ENCODE measurements around the gene GBP7. TPM values are rescaled to one million over a fixed set of nuclear protein-coding genes. Genes with fewer than 3 reads are reported as not detected.
A peak's percentile ranks its signal among the peaks of the same experiment; 100 is the strongest.

Gene GBP7
- total RNA-seq, 1 donor from 2014 or later: not detected

DNA sequence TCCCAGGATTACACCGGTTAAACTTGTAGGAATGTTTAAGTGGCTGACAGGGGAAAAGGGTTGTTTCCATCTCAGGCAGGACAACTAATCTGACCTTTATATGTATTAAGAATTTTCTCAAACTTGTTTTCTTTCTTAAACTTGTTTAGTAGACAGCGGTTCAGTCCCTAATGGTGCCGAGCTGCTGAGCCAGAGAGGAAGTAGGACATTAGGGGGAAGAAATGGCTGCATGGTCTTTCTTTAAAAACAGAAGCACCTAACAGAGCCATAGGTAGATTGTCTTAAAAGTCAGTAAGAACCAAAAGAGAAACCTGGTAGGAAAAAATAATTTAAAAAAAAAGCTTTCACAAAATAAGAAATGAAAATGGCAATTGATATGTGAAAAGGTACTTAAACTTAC, 19.7 kb upstream of the GBP7 start:
- Histone ChIP-seq H3K27me3 (no peaks in the 10 kb centered on the region), H3K27ac (no peak overlapping the region), H4K20me1 (ENCODE audit: low read depth) (no peaks in the 10 kb centered on the region), H3K4me3 (no peak overlapping the region), H3K4me1 (no peaks in the 10 kb centered on the region), H3K79me2 (ENCODE audit: low read depth) (no peaks in the 10 kb centered on the region), H3K9ac (no peak overlapping the region), H3F3A (ENCODE audit: low read depth) (no peaks in the 10 kb centered on the region), H2AFZ (replicated peaks) (no peak overlapping the region), H3K9me3 (ENCODE audit: low read depth) (no peaks in the 10 kb centered on the region), H3K36me3 (no peaks in the 10 kb centered on the region), H3K4me2 (no peak overlapping the region)
- H3K27ac Mint-ChIP-seq: no peak overlapping the region
- no peak for TF ChIP-seq EZH2 (IDR thresholded peaks at IDR 0.05)
- no peak for TF ChIP-seq EZH2phosphoT487 (IDR thresholded peaks at IDR 0.05)
- TF ChIP-seq CTCF (IDR thresholded peaks at IDR 0.05): no peak
- no peak overlapping the region for H3K4me3 Mint-ChIP-seq
- H3K9me3 Mint-ChIP-seq: no peaks in the 10 kb centered on the region
- no peaks in the 10 kb centered on the region for H3K36me3 Mint-ChIP-seq
- no peaks in the 10 kb centered on the region for H3K27me3 Mint-ChIP-seq (ENCODE audit: insufficient read depth, low read depth)
- H3K4me1 Mint-ChIP-seq: peaks cover 6% of the 10 kb centered on the region
- DNase-seq (ENCODE audit: low spot score): no peak

DNA sequence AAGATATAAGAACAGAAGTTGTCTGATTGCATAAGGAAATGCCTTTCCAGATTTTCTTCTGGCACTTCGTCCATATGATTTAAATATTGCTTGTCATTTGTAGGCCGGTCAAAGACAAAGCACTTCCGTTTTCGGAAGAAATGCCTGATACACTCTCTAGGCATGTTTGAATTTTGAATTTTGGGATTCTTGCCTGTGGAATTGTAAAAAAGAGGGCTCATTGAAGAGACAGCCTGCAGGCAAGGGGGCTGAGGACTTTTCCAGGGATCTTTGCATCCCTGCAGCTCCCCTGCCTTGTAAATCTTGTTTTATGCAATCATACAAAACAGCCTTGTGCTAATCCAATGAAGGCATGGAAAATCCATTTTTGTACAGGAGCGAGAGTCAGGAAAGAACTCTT, 15.5 kb upstream of the GBP7 start:
- H3K27ac ChIP-seq: no peak overlapping the region
- no peaks in the 10 kb centered on the region for H4K20me1 ChIP-seq (ENCODE audit: low read depth)
- no peaks in the 10 kb centered on the region for H3K27me3 ChIP-seq
- Mint-ChIP-seq H3K36me3 (no peaks in the 10 kb centered on the region), H3K27me3 (ENCODE audit: insufficient read depth, low read depth) (peaks cover 3% of the 10 kb centered on the region), H3K4me1 (peaks cover 6% of the 10 kb centered on the region), H3K4me3 (no peak overlapping the region), H3K9me3 (no peaks in the 10 kb centered on the region), H3K27ac (no peak overlapping the region)
- no peaks in the 10 kb centered on the region for H3K4me1 ChIP-seq
- H3K4me2 ChIP-seq: no peak overlapping the region
- H3K9ac ChIP-seq: no peak overlapping the region
- no peaks in the 10 kb centered on the region for H3K79me2 ChIP-seq (ENCODE audit: low read depth)
- no peaks in the 10 kb centered on the region for H3F3A ChIP-seq (ENCODE audit: low read depth)
- H3K9me3 ChIP-seq (ENCODE audit: low read depth): no peaks in the 10 kb centered on the region
- peak overlapping the region; percentile 47 for H2AFZ ChIP-seq (replicated peaks)
- no peak overlapping the region for H3K4me3 ChIP-seq
- no peaks in the 10 kb centered on the region for H3K36me3 ChIP-seq
- no peak for DNase-seq (ENCODE audit: low spot score)
- TF ChIP-seq EZH2phosphoT487 (IDR thresholded peaks at IDR 0.05): no peak
- no peak for TF ChIP-seq CTCF (IDR thresholded peaks at IDR 0.05)
- TF ChIP-seq EZH2 (IDR thresholded peaks at IDR 0.05): no peak

- H3K4me1 Mint-ChIP-seq: peaks cover 6% of the 10 kb centered on the region
- Histone ChIP-seq H3K27me3 (no peaks in the 10 kb centered on the region), H3K9me3 (ENCODE audit: low read depth) (no peaks in the 10 kb centered on the region), H3F3A (ENCODE audit: low read depth) (no peaks in the 10 kb centered on the region), H3K4me1 (no peaks in the 10 kb centered on the region), H3K4me3 (no peak overlapping the region), H2AFZ (replicated peaks) (no peak overlapping the region), H3K79me2 (ENCODE audit: low read depth) (no peaks in the 10 kb centered on the region), H3K27ac (no peak overlapping the region), H4K20me1 (ENCODE audit: low read depth) (no peaks in the 10 kb centered on the region), H3K36me3 (no peaks in the 10 kb centered on the region), H3K4me2 (no peak overlapping the region), H3K9ac (no peak overlapping the region)
- no peaks in the 10 kb centered on the region for H3K36me3 Mint-ChIP-seq
- DNase-seq (ENCODE audit: low spot score): no peak
- H3K27ac Mint-ChIP-seq: no peak overlapping the region
- no peaks in the 10 kb centered on the region for H3K9me3 Mint-ChIP-seq
- peaks cover 3% of the 10 kb centered on the region for H3K27me3 Mint-ChIP-seq (ENCODE audit: insufficient read depth, low read depth)
- TF ChIP-seq CTCF (IDR thresholded peaks at IDR 0.05) (no peak), EZH2 (IDR thresholded peaks at IDR 0.05) (no peak), EZH2phosphoT487 (IDR thresholded peaks at IDR 0.05) (no peak)
- no peak overlapping the region for H3K4me3 Mint-ChIP-seq
These were observed 14.2 kb upstream of the GBP7 start for GRCh38 chr1:89190017-89190416.
